Activated CD4-positive, alpha-beta T cell treated with anti-CD3 and anti-CD28 coated beads for 4 hours (primary cell): ENCODE measurements around the gene CLEC2D.
A peak's percentile ranks its signal among the peaks of the same experiment; 100 is the strongest.
"Not testable (repeated sequence)": the region's sequence is repeated elsewhere in the genome, so short reads cannot be mapped to it uniquely, and the experiment has no call there.

ENCODE experiments used
- DNase-seq, 2 donors: peaks; one replicate each; pipeline ENCODE4 v3.0.0-alpha.2; 2020

Gene CLEC2D

DNA sequence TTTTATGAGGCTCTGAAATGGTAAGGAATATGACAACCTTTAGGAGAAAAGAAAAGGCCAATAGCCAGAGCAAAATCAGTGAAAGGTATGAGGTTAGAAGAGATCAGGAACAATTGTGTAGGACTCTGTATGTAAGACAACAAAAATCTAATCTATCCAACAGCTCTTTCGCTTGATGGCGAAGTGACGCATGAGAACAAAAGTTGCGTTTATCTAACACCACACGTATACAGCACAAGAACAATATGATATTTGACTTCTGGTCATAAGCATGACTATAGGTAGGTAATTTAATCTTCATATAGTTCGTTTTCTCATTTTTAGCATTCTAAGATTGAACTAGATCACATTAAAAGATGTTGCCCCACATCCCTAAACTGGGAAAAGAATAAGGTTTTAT lies 61.9 kb downstream of the CLEC2D start:
- DNase-seq, result no peak

GRCh38 chr12:9731797-9732196 lies 62.3 kb downstream of the CLEC2D start:
- DNase-seq, result no peak

- no peak for DNase-seq
Observed at GRCh38 chr12:9732921-9733461, 63.5 kb downstream of the CLEC2D start, which contains the start of gene CLECL1. CLECL1 (minus strand) TSS chr12:9733097.

DNA sequence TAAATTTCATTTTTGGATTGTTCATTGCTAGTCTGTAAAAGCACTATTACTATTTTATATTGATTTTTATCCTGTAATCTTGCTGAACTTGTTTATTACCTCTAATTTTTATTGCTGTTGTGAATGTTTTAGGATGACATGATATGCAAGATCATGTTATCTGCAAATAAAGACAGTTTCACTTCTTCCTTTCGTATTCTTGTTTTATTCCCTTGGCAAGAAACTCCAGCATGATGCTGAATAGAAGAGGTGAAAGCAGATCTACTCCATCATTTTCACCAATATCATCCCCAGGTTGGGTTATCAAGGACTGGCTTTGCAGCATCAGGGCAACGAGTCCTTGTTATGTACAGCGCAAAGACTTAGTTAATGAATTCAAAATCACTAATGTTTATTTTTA lies 66.1 kb downstream of the CLEC2D start:
- no peak for DNase-seq

- DNase-seq, result no peak
Observed at GRCh38 chr12:9736936-9737705, 67.6 kb downstream of the CLEC2D start.

DNA sequence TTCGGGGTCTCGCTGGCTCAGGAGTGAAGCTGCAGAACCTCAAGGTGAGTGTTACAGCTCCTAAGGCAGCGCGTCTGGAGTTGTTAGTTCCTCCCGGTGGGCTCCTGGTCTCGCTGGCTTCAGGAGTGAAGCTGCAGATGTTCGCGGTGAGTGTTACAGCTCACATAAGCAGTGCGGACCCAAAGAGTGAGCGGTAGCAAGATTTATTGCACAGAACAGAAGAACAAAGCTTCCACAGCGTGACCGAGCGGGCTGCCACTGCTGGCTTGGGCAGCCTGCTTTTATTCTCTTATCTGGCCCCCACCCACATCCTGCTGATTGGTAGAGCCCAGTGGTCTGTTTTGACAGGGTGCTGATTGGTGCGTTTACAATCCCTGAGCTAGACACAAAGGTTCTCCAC lies 69.4 kb downstream of the CLEC2D start:
- not testable (repeated sequence) for DNase-seq

GRCh38 chr12:9739404-9740105 lies 70.0 kb downstream of the CLEC2D start:
- DNase-seq, result not testable (repeated sequence)

GRCh38 chr12:9740106-9740750 lies 70.7 kb downstream of the CLEC2D start:
- DNase-seq, result no peak

DNA sequence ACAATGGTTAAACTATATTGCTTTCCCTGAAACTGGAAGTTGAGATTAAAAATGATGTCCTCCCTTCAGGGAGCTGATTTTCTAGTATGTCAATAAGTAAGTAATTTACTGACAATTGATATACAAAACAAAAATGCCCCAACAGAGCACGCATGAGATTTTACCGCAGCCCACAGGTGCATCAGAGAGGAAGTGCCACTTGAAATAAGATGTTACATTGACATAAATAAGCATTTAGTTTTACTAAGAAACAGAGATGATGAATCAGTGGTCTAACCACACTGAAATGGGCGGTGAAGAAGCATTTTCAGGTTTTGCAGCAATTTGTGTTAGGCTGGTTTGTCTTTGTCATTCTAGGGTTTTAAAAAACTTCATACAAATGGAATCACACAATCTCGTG lies 72.2 kb downstream of the CLEC2D start:
- DNase-seq, result peak; percentile 64 to 65

- no peak for DNase-seq
Observed at GRCh38 chr12:9742661-9743060, 73.1 kb downstream of the CLEC2D start.

- DNase-seq, result no peak
Observed at GRCh38 chr12:9745199-9745598, 75.7 kb downstream of the CLEC2D start.
